ENCODE results near the gene BACH2.
"Not testable (repeated sequence)": the region's sequence is repeated elsewhere in the genome, so short reads cannot be mapped to it uniquely, and the experiment has no call there.

The BACH2 gene

DNA sequence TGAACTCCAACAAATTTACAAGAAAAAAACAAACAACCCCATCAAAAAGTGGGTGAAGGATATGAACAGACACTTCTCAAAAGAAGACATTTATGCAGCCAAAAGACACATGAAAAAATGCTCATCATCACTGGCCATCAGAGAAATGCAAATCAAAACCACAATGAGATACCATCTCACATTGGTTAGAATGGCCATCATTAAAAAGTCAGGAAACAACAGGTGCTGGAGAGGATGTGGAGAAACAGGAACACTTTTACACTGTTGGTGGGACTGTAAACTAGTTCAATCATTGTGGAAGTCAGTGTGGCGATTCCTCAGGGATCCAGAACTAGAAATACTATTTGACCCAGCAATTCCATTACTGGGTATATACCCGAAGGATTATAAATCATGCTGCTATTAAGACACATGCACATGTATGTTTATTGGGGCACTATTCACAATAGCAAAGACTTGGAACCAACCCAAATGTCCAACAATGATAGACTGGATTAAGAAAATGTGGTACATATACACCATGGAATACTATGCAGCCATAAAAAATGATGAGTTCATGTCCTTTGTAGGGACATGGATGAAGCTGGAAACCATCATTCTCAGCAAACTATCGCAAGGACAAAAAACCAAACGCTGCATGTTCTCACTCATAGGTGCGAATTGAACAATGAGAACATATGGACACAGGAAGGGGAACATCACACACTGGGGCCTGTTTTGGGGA lies 264.0 kb downstream of the BACH2 start:
- not testable (repeated sequence) for DNase-seq (ENCODE audit: low read depth, low spot score)

DNA sequence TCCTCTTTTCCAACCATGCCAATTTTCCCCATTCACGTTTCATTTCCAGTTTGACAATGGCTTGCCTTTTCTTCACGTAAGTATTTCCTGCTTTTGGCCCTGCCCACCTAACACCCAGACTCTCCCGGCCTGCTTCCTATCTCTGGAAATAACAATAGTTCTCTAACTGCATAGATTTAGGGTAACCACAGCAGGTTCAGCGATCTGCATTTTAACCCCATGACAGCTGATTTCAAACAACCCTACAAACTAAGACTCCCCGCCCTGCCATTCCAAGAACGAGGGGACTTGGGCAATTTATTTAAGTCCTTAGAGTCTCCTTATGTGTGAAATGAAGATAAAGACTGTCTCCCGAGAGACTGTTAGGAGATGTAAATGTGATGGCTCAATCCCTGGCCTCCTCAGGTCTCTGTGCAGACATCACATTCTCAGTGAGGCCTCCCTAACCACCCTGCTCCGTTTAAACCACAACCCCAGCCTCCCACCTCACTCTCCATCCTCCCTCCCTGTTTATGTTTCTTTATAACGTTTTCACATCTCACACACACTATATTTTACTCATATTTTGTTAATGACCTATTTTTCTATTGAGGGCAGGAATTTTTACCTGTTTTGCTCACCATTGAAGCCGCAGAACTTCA lies 267.5 kb downstream of the BACH2 start:
- no peak for DNase-seq (ENCODE audit: low read depth, low spot score)

DNA sequence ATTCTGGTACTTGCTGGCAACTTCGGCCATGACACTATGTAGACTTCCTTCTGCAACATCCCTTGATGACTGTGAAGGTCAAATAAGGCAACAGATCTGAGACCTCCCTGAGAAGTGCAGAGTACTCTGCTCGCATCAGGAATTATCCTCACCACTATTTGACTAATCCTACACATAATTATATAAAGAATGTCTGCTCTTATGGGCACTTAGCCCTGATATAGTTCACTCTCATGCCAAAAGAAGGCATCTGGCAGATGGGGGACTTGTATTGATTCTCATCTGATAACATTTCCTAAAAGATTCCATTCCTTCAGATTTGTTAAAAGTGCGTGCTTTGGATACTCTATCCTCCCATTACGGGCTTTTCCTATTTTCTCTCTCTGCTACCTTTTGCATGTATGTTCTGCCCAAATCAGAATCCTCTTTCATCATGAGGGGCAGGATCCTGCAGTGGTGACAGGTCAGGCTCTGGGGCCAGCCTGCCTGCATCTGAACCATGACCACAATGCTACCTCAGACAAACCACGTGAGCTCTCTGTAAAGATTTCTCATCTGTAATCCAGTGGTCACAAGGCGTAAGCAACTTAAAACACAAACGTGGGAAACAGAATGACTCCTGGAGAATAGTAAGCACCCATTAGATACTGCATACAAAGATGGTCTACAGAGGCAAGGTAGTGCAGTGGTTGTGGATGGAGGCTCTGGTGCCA lies 268.4 kb downstream of the BACH2 start:
- DNase-seq (ENCODE audit: low read depth, low spot score), result no peak

DNA sequence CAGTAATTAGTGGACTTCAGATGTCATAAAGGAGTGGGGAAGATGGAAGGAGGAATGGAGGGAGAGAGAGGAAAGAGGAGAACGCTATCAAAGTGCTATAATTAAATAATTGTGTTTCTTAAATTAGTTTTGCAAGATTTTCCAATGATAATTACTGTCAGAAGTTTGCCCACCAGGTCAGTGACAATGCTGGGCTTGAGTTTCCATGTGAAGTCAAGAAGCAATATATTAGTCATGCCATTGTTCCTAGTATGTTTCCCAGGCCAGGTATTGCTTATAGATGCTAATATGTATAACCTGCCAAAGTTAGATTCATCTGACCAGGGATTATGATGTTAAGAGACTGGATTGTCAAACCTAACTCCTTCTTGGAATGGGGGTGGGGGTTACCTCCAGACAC lies 270.4 kb downstream of the BACH2 start:
- no peak for DNase-seq (ENCODE audit: low read depth, low spot score)

DNA sequence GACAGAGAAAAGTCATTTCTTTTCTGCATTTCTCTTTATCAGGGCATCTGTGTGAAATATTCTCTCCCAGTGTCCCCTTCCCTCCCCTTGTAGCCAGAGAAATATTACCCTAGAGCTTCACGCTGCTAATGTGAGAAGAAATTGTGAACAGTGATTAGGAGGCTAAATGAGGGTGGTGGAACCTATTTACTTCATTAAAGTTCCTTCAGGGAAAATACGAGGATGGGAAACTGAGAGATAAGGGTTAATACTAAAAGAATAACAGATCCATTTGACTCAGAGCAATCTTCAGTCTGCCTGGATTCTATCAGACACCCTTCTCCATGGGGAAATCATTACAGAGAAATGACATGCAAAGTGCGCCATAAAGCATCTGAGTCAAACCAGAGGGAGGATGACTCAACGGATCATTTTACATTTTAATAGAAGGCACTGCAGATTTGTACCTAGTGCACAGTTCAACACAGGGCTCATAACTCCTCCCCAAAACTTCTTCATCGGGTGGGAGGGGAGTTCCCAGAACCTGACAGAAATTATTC lies 271.1 kb downstream of the BACH2 start:
- no peak for DNase-seq (ENCODE audit: low read depth, low spot score)

DNA sequence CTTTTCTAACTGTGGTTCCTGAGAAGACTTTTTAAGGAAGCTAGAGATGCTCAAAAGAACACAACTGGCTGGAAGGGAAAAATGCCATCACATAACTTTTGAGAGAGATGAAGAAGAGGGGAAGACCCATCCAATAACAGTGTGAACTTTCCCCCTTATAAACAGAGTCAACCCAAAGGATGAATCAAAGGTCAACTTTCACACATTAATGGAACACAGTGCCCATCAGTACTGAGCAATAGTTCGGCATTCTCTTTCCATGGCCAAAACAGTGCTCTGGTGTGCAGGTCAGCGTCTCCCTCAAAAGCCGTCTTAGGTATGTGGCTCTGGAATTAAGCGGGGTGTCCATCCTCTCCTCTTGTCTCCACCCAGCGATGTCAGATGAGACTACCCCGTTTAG lies 272.0 kb downstream of the BACH2 start:
- no peak for DNase-seq (ENCODE audit: low read depth, low spot score)

DNA sequence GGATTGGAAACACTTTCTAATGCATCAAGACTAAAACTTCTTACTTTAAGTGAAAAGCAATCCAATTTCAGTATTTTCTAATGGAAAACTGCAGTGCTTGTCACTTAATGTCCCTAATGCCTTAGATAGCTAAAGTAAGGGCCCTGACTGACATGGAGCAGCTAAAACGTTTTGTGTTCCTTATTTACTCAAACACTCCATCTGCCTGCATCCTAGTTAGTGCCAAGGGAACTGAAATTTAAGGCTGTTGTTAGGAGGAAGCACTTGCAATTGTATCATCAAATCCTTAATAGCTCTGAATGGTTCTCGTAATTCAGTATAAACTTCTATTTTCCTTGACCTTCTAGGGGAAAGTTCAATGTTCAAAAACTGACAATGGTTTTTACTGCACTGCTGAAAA lies 274.9 kb downstream of the BACH2 start:
- no peak for DNase-seq (ENCODE audit: low read depth, low spot score)

DNA sequence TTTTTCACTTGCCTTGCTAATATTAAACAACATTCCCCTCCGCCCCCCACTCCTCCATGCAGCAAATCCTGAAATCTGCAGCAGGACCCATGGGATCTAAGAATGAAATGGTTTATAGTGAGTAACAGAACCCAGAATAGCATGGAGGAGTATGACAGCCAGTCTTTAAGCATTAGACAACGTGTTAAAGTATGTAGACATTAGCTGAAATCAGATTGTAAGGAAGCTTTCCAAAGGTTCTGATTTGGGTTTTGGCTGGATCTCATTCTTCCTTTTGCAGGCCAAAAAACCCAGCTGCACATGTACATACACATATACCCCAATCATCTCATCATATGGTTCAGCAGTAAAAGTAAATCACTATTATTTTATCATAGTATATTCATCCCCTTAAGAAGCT lies 275.9 kb downstream of the BACH2 start:
- DNase-seq (ENCODE audit: low read depth, low spot score), result no peak

DNA sequence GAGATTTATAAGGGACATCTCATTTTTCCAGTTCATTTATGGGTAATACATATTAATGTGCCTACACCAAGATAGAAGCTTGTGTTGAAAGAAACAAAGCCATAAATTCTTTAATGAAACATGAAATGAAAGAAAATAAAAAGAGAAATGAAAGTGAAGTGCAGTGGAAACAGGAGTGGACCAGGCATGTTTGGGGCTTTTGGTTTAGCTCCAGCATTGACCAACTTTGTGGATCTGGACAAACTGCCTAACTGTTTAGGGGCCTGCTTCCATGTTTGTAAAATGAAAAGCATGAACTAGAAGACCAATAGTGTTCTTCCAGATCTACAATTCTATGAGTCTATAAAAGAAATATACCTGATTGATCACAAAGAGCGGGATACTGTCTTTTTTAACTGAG lies 277.4 kb downstream of the BACH2 start:
- DNase-seq (ENCODE audit: low read depth, low spot score), result no peak

DNA sequence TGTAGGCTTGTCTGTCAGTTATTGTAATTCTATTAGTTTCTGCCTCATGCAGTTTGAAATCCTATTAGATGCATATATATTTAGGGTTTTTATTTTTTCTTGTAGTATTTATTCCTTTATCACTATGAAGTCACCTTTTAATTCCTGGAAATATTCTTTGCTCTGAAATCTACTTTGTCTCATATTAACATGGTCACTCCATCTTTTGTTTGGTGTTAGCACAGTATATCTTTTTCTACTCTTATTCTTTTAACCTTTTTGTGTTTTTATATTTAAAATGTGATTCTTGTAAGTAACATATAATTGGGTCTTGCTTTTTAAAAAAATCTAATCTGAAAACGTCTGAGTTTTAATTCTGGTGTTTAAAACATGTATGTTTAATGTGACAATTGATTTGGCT lies 280.8 kb downstream of the BACH2 start:
- DNase-seq (ENCODE audit: low read depth, low spot score), result no peak

DNA sequence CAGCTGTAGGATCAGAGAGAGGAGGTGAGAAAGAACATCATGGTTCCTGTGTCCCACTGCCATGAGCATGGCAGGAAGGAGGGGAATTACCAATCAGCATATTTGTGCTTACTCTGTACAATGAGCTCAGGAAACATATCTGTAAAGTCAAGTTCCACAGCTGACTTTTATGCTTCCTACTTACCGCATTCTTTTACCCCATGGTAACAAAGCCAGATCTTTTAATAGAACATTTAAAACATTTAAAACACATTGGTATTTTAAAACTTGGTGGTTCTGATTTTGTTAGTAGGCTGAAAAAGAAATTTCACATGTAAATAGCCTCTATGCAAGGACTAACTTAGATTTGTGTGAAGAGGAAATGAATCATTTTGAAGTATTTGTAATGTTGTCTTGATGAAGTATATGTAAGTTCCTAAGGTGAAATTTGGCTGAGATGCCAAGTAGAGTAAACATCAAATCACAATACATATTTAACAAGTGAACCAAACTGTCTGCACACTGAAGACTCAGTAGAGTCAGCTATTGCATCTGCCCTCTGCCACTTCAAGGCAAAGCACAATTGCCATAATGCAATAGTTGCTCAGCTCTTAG lies 287.6 kb downstream of the BACH2 start:
- DNase-seq (ENCODE audit: low read depth, low spot score), result no peak

DNA sequence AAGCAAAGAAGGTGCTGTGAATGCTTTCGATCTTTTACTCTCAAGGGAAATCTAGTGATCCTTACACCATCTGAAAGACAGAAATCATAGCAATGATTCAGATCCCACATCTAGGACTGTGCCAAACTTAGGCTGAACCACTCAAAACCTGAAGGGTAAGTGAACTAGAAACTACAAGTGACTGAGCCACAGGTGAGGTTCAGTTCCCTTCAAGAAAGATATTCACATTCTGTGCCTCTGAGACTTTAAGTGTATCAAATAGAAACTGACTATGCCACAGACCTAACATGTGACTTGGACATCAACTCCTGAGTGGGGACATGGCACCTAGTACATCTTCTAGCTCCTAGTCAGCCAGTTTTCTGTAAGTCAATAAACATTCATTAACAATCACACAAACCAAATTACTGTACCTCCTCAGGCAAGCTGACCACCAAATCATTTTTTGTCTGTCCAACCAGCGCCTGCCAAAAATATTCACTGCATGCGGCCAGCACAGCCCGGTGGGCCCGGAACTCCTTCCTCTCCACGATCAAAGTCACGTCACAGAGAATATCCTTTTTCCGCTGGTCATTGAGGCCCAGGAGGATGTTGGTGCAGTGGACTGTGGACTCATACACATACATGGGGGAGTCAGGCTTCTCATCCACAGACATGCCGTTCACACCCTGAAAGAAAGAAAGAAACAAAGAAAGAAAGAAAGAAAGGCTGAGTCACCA lies 288.3 kb downstream of the BACH2 start:
- DNase-seq (ENCODE audit: low read depth, low spot score), result no peak

DNA sequence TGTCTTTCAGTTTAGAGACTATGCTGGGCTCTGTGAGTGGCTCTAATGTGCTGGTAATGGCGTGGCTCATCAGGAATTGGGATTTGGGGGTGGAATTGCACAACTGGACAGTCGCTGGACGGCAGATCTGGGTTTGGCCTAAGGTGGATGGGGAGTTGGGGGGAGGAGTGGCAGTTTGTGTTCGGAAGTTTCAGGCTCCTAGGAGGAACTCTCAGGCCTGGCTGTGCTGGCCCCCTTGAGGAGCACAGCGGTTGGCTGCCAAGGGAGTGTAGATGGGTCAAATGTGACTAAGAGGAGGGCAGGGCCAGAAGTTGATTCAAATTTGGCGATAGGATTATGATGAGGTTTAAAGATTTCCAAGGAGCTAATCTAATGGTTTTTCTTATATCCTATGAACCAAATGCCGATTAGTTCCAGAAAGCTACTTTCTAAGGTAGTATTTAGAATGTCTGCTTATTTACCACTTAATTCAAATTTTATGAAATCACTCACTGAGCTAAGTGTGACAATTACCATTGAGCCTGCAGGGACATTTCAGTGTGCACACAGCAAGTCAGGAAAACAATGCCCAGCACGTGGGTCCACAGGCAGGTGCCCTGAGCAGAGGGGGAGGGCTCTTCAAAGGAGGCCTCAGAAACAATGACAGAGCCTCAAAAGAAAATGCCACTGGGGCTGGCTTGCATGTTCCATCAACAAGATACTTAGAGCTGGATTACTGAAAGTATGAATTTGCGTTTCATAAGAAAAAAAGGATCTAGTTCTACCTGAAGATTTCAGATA lies 291.4 kb downstream of the BACH2 start:
- DNase-seq (ENCODE audit: low read depth, low spot score), result no peak

DNA sequence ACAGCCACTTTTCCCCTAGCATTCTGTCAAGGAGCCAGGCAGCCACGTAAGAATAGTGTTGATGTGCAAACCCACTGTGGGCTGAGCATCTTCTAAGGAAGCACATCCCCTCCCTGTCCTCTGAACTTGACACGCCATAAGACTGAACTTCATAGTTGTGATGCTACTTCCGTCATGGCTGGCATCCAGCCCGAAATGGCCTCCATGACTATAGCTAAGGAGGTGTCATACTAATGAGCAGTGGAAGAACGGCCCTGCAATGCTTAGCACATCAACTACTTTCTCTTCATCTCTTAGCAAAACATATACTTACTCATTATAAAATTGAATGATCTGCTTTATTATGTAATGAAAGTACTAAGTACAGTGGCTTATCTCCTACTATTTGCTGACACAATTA lies 292.1 kb downstream of the BACH2 start:
- no peak for DNase-seq (ENCODE audit: low read depth, low spot score)

DNA sequence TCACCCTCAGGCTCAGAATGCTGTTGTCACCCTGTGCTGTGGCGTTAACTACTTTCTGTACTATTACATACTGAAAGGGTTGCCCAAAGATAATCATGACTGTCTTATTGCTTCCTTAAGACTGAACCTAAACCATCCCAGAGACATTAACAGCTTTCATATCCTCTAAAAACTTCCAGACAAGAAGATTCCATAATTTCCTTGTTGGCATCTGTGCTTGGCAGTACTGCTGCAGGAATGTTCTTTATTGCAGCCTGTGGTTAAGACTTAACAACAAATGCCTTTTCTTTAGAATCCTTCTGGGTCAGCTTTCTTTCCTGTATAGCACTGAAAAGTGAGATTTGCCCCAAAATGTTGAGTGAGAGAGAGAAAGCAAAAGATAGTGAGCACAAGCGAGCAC lies 292.7 kb downstream of the BACH2 start:
- DNase-seq (ENCODE audit: low read depth, low spot score), result no peak

DNA sequence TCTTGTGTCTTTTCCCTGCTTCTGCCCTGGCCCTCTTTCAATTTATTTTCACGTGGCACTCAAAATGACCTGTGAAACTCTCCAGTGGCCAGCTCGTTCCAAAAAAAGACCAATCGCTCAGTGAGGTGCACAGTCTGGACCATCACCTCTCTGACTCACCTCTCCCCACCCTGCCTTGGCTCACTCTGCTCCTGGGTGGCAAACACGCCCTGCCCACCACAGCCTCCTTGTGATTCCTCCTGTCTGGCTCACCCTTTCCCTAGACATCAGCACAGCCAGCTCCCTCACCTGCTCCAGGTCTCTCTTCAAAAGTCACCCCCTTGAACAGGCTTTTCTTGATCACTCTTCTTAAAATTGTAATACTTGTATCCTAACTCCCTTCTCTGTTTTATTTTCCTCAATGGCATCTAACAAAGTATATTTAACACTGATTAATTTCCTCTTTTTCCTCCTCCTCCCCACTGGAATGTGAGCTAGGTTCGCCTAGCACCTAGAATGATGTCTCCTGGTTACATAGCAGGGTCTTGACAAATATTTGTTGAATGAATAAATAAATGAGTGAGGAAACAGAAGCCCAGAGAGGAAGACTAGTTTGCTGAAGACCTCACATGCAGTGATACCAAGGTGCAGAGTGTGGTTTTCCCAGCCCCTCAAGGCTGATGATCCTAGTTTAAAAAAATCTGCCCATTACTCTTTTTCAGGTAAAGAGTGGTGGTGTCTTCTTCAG lies 293.4 kb downstream of the BACH2 start:
- no peak for DNase-seq (ENCODE audit: low read depth, low spot score)

DNA sequence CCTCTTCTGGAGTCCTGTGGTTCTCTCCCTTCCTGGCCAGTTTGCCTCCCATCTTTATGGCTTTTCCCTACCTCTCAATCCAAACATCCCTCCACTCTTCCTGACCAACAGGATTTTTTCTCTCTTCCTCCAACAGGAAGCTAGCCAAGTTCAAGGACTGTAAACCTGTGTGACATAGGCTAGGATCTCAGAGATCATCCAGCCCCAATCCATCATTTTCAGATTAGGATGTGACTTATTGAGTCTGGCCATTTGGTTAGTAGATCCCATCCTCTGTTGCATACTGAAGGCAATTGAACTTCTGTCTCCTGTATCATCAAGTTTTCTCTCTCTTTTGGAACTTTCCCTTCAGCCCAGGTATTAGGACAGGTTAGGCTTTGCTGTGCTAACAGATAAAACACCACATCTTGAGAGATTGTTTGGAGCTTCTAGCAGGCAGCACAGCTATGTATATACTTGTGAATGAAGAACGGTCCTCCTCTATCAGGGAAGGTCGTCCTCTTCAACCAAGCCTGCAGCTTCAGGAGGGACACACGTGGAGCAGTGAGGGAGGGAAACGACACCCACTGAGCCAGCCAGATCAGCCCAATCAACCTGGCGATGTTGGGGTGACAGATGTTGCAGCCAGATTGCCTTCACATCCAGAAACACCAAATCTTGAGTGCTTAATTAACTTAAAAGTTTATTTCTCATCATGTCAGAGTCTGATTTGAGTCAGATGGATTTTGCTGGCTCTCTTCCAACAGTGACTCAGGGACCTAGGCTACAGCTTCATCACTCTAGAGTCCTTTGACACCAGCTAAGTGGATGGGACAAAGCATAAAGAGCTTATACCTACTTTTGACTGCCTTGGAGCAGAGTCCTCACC lies 295.5 kb downstream of the BACH2 start:
- no peak for DNase-seq (ENCODE audit: low read depth, low spot score)

DNA sequence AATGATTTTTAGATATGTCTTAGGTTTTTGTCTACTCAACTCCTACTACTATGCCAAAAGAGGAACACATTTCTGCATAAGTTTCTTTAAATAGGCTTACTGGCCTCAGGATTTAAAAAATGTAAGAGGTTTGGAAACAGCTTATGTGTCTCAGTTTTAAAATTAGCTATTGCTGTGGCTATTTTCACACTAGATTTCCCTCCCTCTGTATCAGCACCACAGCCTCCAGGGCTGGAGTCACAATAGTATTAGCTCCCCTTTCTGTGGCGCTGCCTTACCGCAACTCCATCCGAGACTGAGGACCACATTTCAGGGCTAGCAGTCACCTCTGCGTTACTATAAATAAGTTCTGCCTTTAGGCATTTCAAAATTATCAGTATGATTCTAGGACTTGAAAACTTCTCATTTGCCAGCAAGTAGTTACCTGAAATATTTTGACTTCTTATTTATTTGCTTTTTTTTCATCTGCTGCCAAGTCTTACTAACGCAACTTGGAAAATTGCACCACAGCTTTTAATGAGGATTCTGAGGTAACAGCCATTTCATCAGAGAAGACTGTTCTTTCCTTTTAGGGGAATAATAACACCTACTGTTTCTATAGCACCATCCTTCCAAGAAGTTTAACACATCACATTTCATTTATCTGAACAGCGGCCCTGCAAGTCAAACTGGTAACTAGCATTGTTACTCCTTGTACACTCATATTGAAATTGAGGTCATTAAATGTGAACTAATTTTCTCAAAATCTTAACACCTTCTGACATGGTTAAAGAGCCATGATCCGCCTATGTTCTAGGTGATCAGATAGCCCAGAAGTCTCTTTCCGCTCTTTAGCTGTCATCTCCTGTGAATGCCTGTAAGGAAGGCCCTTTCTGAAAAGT lies 296.5 kb downstream of the BACH2 start:
- DNase-seq (ENCODE audit: low read depth, low spot score), result no peak

Measured in activated naive CD8-positive, alpha-beta T cell treated with anti-CD3 and anti-CD28 coated beads, Interleukin-2, amount 50 U/mL, for 16 hours (primary cell).